CD4-positive, alpha-beta T cell (primary cell): Measurements from ENCODE around the gene UBC. TPM values are rescaled to one million over a fixed set of nuclear protein-coding genes. Genes with fewer than 3 reads are reported as not detected.

Experiments
- ATAC-seq: fragments of 200-7000 bp; cut with Tn5 transposase; one replicate; pipeline ENCODE4 v1.10.0; 2022; ENCODE audit warnings: mild to moderate bottlenecking; ENCODE audit not compliant: poor library complexity
- CTCF ChIA-PET: fragments of 350-600 bp; sonication (Branson Sonifier 250); formaldehyde crosslinking; loops from one replicate; lab custom pipeline; 2021; ENCODE audit warnings: antibody characterized with exemption, inconsistent platforms; lab: Charles Lee
- POLR2A ChIA-PET: fragments of 350-600 bp; sonication (Branson Sonifier 250); formaldehyde crosslinking; loops from one replicate; lab custom pipeline; 2021; ENCODE audit warnings: antibody characterized with exemption, inconsistent platforms; lab: Charles Lee
- DNase-seq, 14 experiments: peaks; one replicate each; pipeline ENCODE4 v3.0.0-alpha.2; 2013 to 2020; ENCODE audit warnings: mixed read lengths in 2 of 14
- H3K27ac ChIP-seq, 2 donors: one replicate each; pipeline versions ENCODE4 v1.5.1 to v1.7.0; 2013; ENCODE audit warnings: low read length in 2 of 2, low read depth in 1 of 2, mild to moderate bottlenecking in 1 of 2
- H3K27me3 ChIP-seq, 2 experiments: 1 replicate in 1 of 2; 2 replicates in 1 of 2; pipeline versions ENCODE4 v1.6.1 to v1.7.0; 2013; ENCODE audit warnings: low read length in 2 of 2, control low read depth in 1 of 2, mild to moderate bottlenecking in 1 of 2, moderate library complexity in 1 of 2; ENCODE audit not compliant: insufficient read depth in 2 of 2, control insufficient read depth in 1 of 2
- H3K36me3 ChIP-seq: one replicate; pipeline ENCODE4 v1.6.1; 2013; ENCODE audit warnings: low read length, control low read depth; ENCODE audit not compliant: insufficient read depth
- H3K4me1 ChIP-seq: one replicate; pipeline ENCODE4 v1.6.1; 2013; ENCODE audit warnings: low read length, control low read depth; ENCODE audit not compliant: insufficient read depth
- H3K4me3 ChIP-seq: one replicate; pipeline ENCODE4 v1.5.1; 2013; ENCODE audit warnings: mild to moderate bottlenecking, low read length, moderate library complexity
- H3K9me3 ChIP-seq, 2 experiments: 1 replicate in 1 of 2; 2 replicates in 1 of 2; pipeline versions ENCODE4 v1.6.1 to v1.7.0; 2013; ENCODE audit warnings: low read length in 2 of 2, mild to moderate bottlenecking in 2 of 2, control low read depth in 1 of 2, moderate library complexity in 1 of 2; ENCODE audit not compliant: control insufficient read depth in 1 of 2, insufficient read depth in 1 of 2
- H3K27ac Mint-ChIP-seq: one replicate; pipeline ENCODE4 v1.8.0; 2020; ENCODE audit warnings: mixed read lengths
- H3K27me3 Mint-ChIP-seq: one replicate; pipeline ENCODE4 v1.8.0; 2021; ENCODE audit warnings: mixed read lengths
- H3K36me3 Mint-ChIP-seq: one replicate; pipeline ENCODE4 v1.8.0; 2021; ENCODE audit warnings: low read depth, mixed read lengths
- H3K4me1 Mint-ChIP-seq: one replicate; pipeline ENCODE4 v1.8.0; 2021; ENCODE audit warnings: low read depth, mixed read lengths
- H3K4me3 Mint-ChIP-seq: one replicate; pipeline ENCODE4 v1.8.0; 2020; ENCODE audit warnings: mild to moderate bottlenecking, mixed read lengths
- H3K9me3 Mint-ChIP-seq: one replicate; pipeline ENCODE4 v1.8.0; 2020; ENCODE audit warnings: mixed read lengths
- intact Hi-C, 2 experiments: fragments of 100-400 bp; cut with DNase I in 1 of 2; cut with micrococcal nuclease in 1 of 2; formaldehyde crosslinking; loops; one replicate each; pipeline versions ENCODE4 v1.15.1 to v1.9.0; 2023 to 2025; cut with DNase I, micrococcal nuclease
- total RNA-seq, 174 experiments: library from RNA in 2 of 174; stranded (reverse) in 2 of 174; gene quantifications; one replicate each; pipeline ENCODE4 v1.2.3 and lab custom pipeline; 2021 to 2026
- TF ChIP-seq, protein P1 (sequence below): fragments of 200-600 bp; IDR thresholded peaks from one replicate; pipeline ENCODE4 v1.8.0; 2022; ENCODE audit warnings: antibody characterized with exemption, mild to moderate bottlenecking

Gene UBC
- total RNA-seq, 2 experiments from 2014 or later: 1,389 to 1,410 TPM

GRCh38 chr12:124864326-124864752 is 50.1 kb downstream of the UBC start:
- Histone ChIP-seq H3K36me3 (no peaks in the 10 kb centered on the region), H3K27ac (no peak overlapping the region), H3K4me1 (peaks cover 18% of the 10 kb centered on the region), H3K4me3 (peak overlapping the region; percentile 51), H3K9me3 (no peaks in the 10 kb centered on the region), H3K27me3 (no peaks in the 10 kb centered on the region)
- intact Hi-C loops: loop anchor here in 1 of 2 experiments (5.0 to 10.0 kb wide), 3 partner anchors 78 to 200 kb away; partner anchors contain the start of genes AACS and BRI3BP
- H3K36me3 Mint-ChIP-seq: no peaks in the 10 kb centered on the region
- no peaks in the 10 kb centered on the region for H3K27me3 Mint-ChIP-seq
- ATAC-seq (no peak), DNase-seq (no peak)
- TF ChIP-seq, protein P1, sequence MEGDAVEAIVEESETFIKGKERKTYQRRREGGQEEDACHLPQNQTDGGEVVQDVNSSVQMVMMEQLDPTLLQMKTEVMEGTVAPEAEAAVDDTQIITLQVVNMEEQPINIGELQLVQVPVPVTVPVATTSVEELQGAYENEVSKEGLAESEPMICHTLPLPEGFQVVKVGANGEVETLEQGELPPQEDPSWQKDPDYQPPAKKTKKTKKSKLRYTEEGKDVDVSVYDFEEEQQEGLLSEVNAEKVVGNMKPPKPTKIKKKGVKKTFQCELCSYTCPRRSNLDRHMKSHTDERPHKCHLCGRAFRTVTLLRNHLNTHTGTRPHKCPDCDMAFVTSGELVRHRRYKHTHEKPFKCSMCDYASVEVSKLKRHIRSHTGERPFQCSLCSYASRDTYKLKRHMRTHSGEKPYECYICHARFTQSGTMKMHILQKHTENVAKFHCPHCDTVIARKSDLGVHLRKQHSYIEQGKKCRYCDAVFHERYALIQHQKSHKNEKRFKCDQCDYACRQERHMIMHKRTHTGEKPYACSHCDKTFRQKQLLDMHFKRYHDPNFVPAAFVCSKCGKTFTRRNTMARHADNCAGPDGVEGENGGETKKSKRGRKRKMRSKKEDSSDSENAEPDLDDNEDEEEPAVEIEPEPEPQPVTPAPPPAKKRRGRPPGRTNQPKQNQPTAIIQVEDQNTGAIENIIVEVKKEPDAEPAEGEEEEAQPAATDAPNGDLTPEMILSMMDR: no peak
- POLR2A ChIA-PET: interaction anchor here (0.6 kb wide), 2 partner anchors 54 to 57 kb away, joined by 3 read pairs; no protein-coding TSS in a partner anchor
- CTCF ChIA-PET: interaction anchor here (1.4 kb wide), 1 partner anchor 42 kb away, joined by 4 read pairs; no protein-coding TSS in a partner anchor
- H3K9me3 Mint-ChIP-seq: no peaks in the 10 kb centered on the region
- H3K4me1 Mint-ChIP-seq: peaks cover 26% of the 10 kb centered on the region
- H3K27ac Mint-ChIP-seq: peak overlapping the region; percentile 76
- H3K4me3 Mint-ChIP-seq: peak overlapping the region; percentile 91

DNA sequence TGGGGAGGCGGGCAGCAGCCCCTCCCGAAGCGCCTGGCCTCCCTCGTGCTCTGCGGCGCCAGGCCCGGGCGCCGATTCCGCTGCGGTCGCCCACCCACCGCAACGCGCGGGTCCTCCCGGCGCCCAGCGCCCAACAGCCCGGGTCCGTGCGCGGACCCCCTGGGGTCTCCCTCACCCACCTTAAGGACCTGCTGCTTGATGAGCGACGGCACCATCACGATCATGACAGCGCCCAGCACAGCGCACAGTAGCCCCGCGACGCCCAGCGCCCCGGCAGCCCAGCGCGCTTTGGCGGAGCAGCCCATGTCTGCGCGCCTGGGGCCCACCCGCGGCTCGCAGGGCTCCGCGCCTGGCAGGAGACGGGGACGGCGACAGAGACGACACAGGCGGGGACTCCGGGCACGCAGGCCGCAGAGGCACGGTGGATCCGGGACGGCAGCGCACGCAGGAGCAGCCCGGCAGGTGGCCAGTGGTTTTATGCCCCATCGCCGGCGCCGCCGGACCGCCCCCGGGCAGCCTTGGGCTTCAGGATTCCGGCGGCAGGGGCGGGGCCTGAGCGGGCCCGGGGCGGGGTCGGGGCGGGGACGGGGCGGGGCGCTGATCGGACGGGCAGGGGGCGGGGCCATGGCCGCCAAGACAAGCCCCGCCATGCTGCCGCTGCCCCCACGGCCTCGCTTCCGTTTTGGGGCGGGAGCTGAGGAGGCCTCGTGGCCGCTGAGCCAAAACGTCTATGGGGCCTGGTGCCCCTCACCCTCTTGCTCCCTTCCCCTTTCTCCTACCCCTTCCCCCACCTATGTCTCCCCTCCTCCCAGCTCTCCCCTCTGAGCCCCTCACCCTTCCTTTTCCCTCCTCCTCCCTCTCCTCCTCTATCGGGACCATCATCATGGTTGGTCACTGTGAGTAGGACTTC is 50.8 kb downstream of the UBC start, which contains the start of gene SCARB1:
TSS of gene SCARB1 (minus strand) at position 449 of the 910 bp plus-strand sequence. CDS start at position 305, 144 bp downstream.
- peak within 1 kb of the TSS; percentile 76 for H3K27ac Mint-ChIP-seq
- H3K27me3 Mint-ChIP-seq: no peaks in the 10 kb centered on the region
- H3K4me1 ChIP-seq: peaks cover 18% of the 10 kb centered on the region
- TF ChIP-seq, protein P1: no peak
- peaks cover 20% of the 10 kb centered on the region for H3K4me1 Mint-ChIP-seq
- no peaks in the 10 kb centered on the region for H3K27me3 ChIP-seq
- intact Hi-C loops: loop anchor here (2.0 to 10.0 kb wide), 4 partner anchors 35 to 201 kb away; partner anchors contain the start of genes AACS (in 1 of the 2) and BRI3BP (in 1 of the 2)
- H3K27ac ChIP-seq: no peak within 1 kb of the TSS
- peak; percentile 53 to 88 (median 71) for DNase-seq
- H3K4me3 ChIP-seq: peak within 1 kb of the TSS; percentile 51
- ChIA-PET CTCF (interaction anchor here (1.4 kb wide), 1 partner anchor 43 kb away, joined by 4 read pairs; no protein-coding TSS in a partner anchor), POLR2A (interaction anchor here (0.6 kb wide), 2 partner anchors 55 to 58 kb away, joined by 3 read pairs; no protein-coding TSS in a partner anchor)
- no peaks in the 10 kb centered on the region for H3K36me3 ChIP-seq
- H3K9me3 ChIP-seq: no peaks in the 10 kb centered on the region
- peak within 1 kb of the TSS; percentile 91 for H3K4me3 Mint-ChIP-seq
- H3K36me3 Mint-ChIP-seq: no peaks in the 10 kb centered on the region
- H3K9me3 Mint-ChIP-seq: no peaks in the 10 kb centered on the region
- ATAC-seq: peak; percentile 89

DNA sequence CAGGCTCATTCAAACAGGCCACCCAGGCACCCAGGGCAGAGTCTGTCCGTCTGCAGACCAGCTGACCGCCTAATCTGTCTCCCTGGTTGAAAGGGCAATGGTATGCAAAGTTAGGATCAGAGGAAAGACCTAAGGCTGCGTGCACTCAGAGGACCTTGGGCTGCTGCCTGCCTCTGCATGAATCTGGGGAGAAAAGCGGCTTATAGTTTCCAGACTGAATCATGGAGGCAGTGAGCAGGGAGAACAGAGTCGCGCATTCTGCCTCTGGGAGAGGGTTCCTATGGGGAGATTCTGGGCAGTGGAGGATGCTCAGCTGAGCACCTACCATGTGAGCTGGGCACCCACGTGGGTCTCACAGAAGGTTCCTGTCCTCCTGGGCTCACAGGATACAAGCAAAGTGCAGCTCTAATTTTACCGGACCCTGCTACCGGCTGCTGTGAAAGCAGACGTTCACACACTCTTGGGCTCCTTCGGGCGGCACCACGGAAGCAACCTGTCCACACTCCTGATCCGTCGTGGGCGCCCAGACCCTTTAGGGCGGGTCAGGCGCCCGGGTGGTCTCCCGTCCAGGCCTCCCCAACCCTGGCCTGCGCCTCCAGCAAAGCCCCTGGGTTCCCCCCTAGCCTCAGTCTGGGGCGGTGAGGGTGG is 51.6 kb downstream of the UBC start:
- DNase-seq: peak in 3 of 14 experiments; percentile 6 to 33 (median 28)
- peak; percentile 5 for ATAC-seq
- TF ChIP-seq, protein P1: no peak
- ChIA-PET POLR2A (no interaction called here), CTCF (no interaction called here)
- Mint-ChIP-seq H3K27me3 (no peaks in the 10 kb centered on the region), H3K36me3 (no peaks in the 10 kb centered on the region), H3K9me3 (no peaks in the 10 kb centered on the region), H3K4me3 (peak overlapping the region; percentile 87), H3K27ac (peak overlapping the region; percentile 47), H3K4me1 (peaks cover 19% of the 10 kb centered on the region)
- Histone ChIP-seq H3K9me3 (no peaks in the 10 kb centered on the region), H3K36me3 (no peaks in the 10 kb centered on the region), H3K27me3 (no peaks in the 10 kb centered on the region), H3K4me1 (peaks cover 18% of the 10 kb centered on the region), H3K4me3 (peak overlapping the region; percentile 51), H3K27ac (no peak overlapping the region)
- intact Hi-C loops: loop anchor here (2.0 to 10.0 kb wide), 4 partner anchors 36 to 202 kb away; partner anchors contain the start of genes AACS (in 1 of the 2) and BRI3BP (in 1 of the 2)
